HG03025 (cell line): ENCODE data around the gene NEURL1B.

Source experiments
- ATAC-seq: cut with Tn5 transposase; IDR thresholded peaks from one replicate; pipeline ENCODE4 v1.9.1; 2021; ENCODE audit warnings: mild to moderate bottlenecking, moderate library complexity; ENCODE audit not compliant: unreplicated experiment, low FRiP score

NEURL1B gene

DNA sequence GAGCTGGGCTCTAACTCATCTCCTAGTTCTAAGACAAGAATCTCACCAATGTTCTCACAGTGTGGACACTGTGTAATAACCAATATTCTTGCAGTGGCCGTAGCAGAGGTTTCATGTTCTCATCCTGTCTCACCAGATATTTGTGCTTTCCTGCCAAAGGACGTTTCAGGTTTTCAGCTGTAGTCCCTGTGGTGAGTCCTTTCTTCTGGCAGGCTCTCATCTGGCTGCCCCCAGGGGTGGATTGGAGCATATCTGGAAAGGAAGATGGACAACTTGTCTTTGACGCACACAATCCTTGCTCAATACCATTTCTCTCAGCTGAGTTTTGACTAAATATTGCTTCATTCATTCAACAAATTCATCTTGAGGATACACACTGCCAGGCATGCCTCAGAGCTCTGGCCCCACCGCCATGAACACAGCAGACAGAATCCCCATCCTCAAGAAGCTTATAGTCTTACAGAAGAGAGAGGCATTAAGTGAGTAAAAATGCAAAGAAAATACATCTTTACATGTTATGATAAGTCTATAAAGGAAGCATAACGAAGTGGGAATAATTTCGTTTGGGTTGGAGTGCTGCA, 33.8 kb upstream of the NEURL1B start:
- ATAC-seq = no peak

DNA sequence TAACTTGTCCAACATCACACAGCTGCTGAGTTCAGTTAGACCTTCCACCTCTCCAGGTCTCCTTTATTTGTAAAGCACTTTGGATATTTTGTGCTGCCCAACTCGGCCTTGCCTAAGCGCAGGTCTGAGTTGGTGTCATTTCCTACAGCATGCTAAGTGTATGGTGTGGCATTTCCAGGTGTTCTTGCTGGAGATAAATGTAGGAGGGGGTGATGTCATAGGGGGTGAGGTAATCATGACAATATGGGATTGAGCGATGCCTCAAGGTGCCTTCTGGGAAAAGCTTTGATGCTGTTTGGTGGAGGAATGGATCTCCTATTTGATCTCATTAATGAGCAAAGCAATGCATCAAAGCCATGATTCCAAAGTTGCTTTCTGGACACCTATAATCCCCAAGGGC, 32.3 kb upstream of the NEURL1B start:
- ATAC-seq = no peak

DNA sequence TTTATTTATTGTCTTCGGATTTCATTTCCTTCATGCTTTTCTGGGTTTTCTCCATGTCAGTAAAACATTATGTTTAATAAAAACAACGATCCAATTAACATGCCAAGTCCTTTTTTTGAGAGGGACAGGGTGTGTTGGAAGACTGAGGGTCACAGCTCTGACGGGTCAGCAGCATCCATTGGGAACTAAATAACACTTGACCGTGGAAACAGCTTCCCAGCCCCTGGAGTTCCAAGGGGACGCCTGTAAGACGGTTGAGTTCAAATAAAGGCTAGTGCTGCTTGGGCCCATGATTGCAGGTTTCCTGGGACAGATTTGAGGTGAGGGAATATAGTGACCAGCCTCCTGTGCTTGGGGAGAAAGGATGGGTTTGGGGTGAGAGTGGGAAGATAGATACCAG, 30.4 kb upstream of the NEURL1B start:
- ATAC-seq = no peak

- no peak for ATAC-seq
Measured at GRCh38 chr5:172611913-172612312, 29.1 kb upstream of the NEURL1B start.

DNA sequence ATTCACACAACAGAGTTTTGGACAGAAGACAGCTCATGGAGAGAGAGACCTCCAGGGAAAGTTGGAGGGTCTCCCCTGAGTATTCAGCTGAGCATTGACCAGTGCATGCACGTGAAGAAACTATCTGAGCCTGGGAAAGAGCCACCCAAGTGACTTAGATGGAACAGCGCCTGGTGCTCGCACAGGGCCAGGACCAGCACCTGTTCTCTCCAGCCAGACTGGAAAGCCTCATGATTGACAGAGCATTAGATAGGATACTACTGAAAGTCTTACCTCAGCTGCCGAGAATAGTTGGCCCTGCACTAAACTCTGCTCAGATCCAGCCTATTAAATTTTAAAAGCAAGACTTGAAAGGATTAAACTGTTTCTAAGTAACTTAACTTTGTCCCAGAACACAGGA, 28.3 kb upstream of the NEURL1B start:
- ATAC-seq = no peak

GRCh38 chr5:172616136-172616535, 24.9 kb upstream of the NEURL1B start:
- ATAC-seq = no peak

- no peak for ATAC-seq
Measured at GRCh38 chr5:172616730-172617129, 24.3 kb upstream of the NEURL1B start.

GRCh38 chr5:172617817-172618216, 23.2 kb upstream of the NEURL1B start:
- ATAC-seq = no peak

- ATAC-seq = no peak
Measured at GRCh38 chr5:172618574-172619365, 22.3 kb upstream of the NEURL1B start.

DNA sequence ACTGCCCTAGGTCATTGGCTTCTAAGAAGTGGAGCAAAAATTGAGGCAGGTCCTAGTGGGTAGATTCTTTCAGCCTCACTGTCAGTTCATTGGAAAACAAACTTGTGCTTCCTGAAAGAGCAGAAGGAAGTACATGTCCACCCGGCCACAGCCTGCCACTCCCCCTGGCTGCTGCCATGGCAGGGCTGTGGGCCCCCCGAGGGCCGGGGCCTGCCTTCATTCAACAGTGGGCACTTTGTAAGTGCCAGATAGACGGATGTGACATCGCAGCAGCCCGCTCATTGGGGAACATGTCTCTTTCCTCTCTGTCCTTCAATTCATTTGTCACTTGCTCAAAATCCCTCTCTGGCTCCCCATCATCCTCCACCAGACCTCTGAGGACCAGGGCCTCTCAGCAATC, 20.6 kb upstream of the NEURL1B start:
- ATAC-seq = no peak

DNA sequence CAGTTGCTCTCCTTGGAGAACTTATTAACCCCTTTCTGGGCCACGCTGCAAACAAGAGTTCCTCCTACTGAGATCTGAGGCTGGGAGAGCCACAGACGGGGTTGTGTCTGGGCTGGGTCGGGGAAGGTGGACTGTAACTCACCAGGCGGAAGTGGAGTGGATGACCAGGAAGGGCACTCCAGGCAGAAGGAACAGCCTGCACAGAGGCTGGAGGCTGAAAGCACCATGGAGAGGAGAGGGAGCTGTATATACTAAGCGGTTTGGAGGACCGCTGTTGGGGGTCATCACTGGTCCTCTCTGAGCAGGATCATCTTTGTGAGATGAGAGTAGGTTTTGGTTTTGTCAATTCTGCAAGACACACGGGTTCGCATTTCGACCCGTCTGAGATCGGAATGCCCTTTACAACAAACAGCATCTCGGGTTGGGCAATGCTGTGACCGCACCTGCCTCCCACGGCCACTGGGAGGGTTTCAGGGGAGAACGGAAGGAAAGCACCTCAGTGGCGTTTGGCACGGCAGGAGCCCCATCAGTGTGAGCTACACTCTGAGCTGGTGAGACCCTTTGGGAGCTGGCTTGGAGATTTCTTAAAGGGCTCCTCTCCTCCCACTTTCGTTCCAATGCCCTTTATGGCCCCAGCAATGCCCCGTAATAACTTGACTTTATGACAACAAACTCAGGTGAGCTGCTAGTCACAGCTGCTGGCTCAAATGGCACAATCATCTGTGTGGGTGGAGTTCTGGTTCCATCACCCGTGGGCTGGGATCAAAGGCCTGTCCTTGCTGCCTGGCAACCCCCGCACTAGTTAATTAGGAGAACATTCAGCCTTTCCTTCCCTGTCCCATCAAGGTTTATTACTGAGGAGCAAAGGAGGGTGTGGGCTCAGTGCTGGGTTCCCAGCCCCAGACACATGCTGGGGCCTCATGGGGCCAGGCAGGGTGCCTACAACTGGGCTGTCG, 18.7 kb upstream of the NEURL1B start:
- no peak for ATAC-seq

GRCh38 chr5:172623313-172623980, 17.6 kb upstream of the NEURL1B start:
- no peak for ATAC-seq

DNA sequence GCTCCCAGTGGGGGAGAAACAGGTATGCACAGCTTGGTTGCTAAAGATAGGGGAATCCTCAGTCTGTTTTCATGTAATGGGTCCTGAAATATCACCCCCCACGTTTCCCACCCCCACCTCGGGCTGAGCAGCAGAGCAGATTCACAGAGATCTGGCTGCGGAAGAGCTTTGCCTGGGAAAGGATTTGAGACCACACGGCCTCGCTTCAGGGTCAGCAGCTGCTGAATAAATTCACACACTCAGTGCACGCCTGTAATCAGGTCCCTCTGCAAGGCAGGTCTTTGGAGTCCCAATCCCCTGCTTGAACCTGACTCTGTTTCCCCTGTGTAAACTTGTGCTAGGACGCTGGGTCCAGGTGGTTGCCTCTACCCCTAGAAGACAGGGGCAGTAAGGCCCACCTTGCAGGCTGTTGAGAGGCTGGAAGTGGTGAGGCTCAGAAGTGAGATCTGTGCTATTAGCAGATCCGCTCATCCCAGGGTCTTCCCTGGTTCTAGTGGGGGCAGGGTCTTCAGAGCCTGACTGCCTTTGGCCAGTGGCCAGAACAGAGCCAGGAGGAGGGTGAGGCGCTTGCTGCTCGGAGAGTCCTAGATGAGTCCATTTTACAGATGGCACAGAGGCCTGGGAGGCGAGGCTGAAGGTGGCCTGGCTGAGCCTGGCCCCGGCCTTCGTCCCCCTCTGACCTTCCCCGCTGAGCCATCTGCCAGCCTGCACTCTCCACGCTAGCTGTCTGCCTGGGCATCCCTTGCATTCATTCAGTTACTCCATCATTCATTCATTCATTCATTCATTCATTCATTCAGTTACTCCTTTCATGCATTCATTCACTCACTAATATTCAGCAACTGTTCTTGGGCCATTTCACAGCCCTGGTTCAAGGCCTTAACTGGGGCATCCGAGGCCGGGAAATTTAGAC, 16.7 kb upstream of the NEURL1B start:
- no peak for ATAC-seq

DNA sequence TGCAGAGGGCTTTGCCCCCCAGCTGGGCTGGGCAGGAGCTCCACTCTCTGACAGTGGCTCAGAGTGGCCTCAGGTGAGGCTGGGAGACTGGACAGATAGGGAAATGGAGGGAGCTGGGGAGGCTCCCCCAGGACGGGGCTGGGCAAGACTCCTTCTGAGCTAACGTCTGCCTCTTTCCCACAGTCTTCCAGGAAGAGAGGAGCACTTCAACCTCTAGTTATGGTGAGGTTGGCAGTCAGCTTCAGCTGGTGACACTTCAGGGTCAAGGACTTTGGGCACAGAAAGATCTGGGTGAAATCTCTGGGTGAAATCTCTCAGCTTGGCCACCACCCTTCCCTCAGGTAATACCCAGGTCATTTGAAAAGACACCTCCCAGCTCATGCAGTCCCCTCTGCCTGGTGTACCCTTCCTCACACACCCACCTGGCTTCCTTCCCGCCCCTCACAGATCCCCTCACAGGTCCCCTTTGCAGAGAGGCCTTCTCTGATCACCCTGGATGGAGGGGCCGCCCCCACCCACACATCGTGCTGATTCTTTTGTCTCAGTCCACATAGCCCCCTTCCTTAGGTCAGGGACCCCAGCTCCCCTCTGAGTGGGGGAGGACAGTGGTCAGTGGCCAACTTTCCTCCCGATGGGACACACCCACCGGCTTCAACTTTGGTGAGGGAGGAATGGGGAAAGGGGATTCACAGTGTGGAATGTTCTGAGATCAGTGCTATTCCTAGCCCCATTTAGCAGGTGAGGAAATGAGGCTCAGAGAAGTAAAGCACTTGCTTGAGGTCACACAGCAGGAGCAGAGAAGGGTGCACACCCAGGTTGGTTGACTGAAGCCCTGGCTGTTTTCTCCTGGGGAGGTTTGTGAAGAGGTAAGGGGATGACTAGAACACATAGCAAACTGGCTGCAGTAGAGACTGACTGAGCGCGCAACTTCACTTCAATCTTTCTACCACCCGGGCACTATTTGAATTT, 15.8 kb upstream of the NEURL1B start:
- ATAC-seq = no peak

GRCh38 chr5:172626031-172626581, 15.0 kb upstream of the NEURL1B start:
- no peak for ATAC-seq

GRCh38 chr5:172630082-172630481, 11.0 kb upstream of the NEURL1B start:
- ATAC-seq = no peak

DNA sequence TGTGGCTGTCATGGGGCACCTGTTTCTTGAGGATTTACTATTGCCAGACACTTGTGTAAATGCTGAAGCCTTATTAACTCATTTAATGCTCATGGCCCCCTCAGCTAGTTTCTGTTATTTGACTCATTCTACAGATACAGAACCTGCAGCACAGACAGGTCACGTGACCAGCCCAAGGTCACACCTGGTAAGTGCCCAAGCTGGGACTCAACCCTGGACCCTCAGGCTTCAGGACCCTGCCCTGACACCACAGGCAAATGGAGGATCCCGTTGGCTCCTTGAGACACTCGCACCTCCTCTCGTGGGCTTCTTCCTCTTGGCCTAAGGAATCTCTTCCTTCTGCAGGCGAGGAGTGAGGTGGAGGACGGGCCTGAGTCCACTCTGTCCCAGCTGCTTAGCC, 10.6 kb upstream of the NEURL1B start:
- ATAC-seq = no peak

- no peak for ATAC-seq
Measured at GRCh38 chr5:172630986-172631385, 10.1 kb upstream of the NEURL1B start.
